ENCODE results near the gene GPT2.

- TF ChIP-seq CTCF (IDR thresholded peaks at IDR 0.05) (no peak), REST (IDR thresholded peaks at IDR 0.05; ENCODE audit: insufficient read depth in 1 of 2, low read depth in 2 of 2, low read length in 1 of 2) (no peak), POLR2AphosphoS5 (IDR thresholded peaks at IDR 0.05; ENCODE audit: low read depth, low read length) (no peak), TCF7L2 (IDR thresholded peaks at IDR 0.05; ENCODE audit: low read depth, low read length) (no peak)
Observed at GRCh38 chr16:46862555-46863447, 21.4 kb upstream of the GPT2 start.
